SU-DHL-6 (cell line): ENCODE measurements around the gene AGR2.

Experiments used
- H2AFZ ChIP-seq: fragments of 200-600 bp; sonication (generic); 2 replicates; pipeline ENCODE4 v1.6.1; 2014; ENCODE audit warnings: low read depth, mild to moderate bottlenecking, moderate library complexity, mixed read lengths, antibody characterized with exemption, low read length; ENCODE audit not compliant: severe bottlenecking
- H3F3A ChIP-seq: fragments of 200-600 bp; shearing (Covaris generic); 2 replicates; pipeline ENCODE4 v1.6.0; 2016; ENCODE audit warnings: antibody characterized with exemption, mild to moderate bottlenecking; ENCODE audit not compliant: insufficient read depth
- H3K27ac ChIP-seq: fragments of 200-600 bp; sonication (generic); 2 replicates; pipeline ENCODE4 v1.5.1; 2016; ENCODE audit warnings: low read depth, mild to moderate bottlenecking, low read length, moderate library complexity, mixed read lengths
- H3K27me3 ChIP-seq: fragments of 200-600 bp; sonication (generic), shearing (Covaris generic); 2 replicates; pipeline ENCODE4 v1.6.0; 2014; ENCODE audit warnings: mild to moderate bottlenecking, low read length
- H3K36me3 ChIP-seq: fragments of 200-600 bp; sonication (generic); 2 replicates; pipeline ENCODE4 v1.6.1; 2014; ENCODE audit warnings: mild to moderate bottlenecking, low read length, mixed read lengths
- H3K4me2 ChIP-seq: fragments of 300-600, 200-600 bp; shearing (Covaris generic), sonication (generic); 2 replicates; pipeline ENCODE4 v1.6.0; 2014; ENCODE audit warnings: low read length, low read depth, mild to moderate bottlenecking; ENCODE audit not compliant: poor library complexity, severe bottlenecking
- H3K4me3 ChIP-seq: fragments of 200-600 bp; sonication (generic); 2 replicates; pipeline ENCODE4 v1.5.1; 2014; ENCODE audit warnings: antibody characterized with exemption, low read length, mild to moderate bottlenecking, mixed read lengths; ENCODE audit not compliant: insufficient read depth, poor library complexity, severe bottlenecking
- H3K79me2 ChIP-seq: fragments of 200-600 bp; sonication (generic); 2 replicates; pipeline ENCODE4 v1.6.1; 2014; ENCODE audit warnings: mild to moderate bottlenecking, low read length, moderate library complexity; ENCODE audit not compliant: insufficient read depth
- H3K9ac ChIP-seq: fragments of 200-600 bp; sonication (generic); 2 replicates; pipeline ENCODE4 v1.7.0; 2014; ENCODE audit warnings: mild to moderate bottlenecking, low read length
- H3K9me2 ChIP-seq: fragments of 200-600 bp; sonication (generic); replicated peaks from 2 replicates; pipeline ENCODE4 v1.6.1; 2014; ENCODE audit warnings: low read length; ENCODE audit not compliant: insufficient read depth
- H3K9me3 ChIP-seq: fragments of 200-600 bp; sonication (generic); 2 replicates; pipeline ENCODE4 v1.6.1; 2014; ENCODE audit warnings: low read length, mixed read lengths; ENCODE audit not compliant: insufficient read depth
- H4K20me1 ChIP-seq: fragments of 200-600 bp; sonication (generic); 2 replicates; pipeline ENCODE4 v1.6.1; 2014; ENCODE audit warnings: low read depth, mild to moderate bottlenecking, antibody characterized with exemption, low read length, moderate library complexity, mixed read lengths
- EZH2phosphoT487 ChIP-seq: fragments of 200-600 bp; sonication (generic), shearing (Covaris generic); conservative IDR thresholded peaks from 2 replicates; pipeline ENCODE4 v1.6.1; 2018; ENCODE audit warnings: mild to moderate bottlenecking, antibody characterized with exemption, low read length, moderate library complexity, mixed read lengths
- TF ChIP-seq, protein P1 (sequence below): fragments of 200-600 bp; sonication (generic); IDR thresholded peaks from one replicate; pipeline ENCODE4 v1.5.1; 2017; ENCODE audit warnings: antibody characterized with exemption, mild to moderate bottlenecking, low read length, moderate library complexity; ENCODE audit not compliant: insufficient read depth, poor library complexity, severe bottlenecking

The AGR2 gene

DNA sequence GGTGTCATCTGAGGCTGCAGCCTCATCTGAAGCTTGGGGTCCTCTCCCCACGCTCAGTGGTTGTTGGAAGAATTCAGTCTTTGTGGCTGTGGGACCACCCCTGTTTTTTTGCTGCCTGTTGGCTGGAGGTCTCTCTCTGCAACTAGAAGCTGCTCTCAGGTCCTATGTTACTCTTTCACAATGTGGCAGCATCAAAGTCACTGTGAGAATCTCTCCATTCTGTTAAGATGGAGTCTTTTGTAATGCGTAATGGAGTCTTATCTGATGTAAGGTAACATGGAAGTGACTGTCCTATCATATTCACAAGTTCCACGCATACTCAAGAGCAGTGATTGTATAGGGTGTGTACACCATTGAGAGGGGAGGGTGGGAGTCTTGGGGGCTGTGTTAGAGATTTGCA, 26.3 kb downstream of the AGR2 start:
- no peak overlapping the region for H3K9ac ChIP-seq
- H3K27ac ChIP-seq = no peak overlapping the region
- TF ChIP-seq, protein P1, sequence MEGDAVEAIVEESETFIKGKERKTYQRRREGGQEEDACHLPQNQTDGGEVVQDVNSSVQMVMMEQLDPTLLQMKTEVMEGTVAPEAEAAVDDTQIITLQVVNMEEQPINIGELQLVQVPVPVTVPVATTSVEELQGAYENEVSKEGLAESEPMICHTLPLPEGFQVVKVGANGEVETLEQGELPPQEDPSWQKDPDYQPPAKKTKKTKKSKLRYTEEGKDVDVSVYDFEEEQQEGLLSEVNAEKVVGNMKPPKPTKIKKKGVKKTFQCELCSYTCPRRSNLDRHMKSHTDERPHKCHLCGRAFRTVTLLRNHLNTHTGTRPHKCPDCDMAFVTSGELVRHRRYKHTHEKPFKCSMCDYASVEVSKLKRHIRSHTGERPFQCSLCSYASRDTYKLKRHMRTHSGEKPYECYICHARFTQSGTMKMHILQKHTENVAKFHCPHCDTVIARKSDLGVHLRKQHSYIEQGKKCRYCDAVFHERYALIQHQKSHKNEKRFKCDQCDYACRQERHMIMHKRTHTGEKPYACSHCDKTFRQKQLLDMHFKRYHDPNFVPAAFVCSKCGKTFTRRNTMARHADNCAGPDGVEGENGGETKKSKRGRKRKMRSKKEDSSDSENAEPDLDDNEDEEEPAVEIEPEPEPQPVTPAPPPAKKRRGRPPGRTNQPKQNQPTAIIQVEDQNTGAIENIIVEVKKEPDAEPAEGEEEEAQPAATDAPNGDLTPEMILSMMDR = no peak
- TF ChIP-seq EZH2phosphoT487 = no peak
- H3K36me3 ChIP-seq = no peaks in the 10 kb centered on the region
- H3K27me3 ChIP-seq = no peaks in the 10 kb centered on the region
- no peaks in the 10 kb centered on the region for H3K79me2 ChIP-seq
- H3F3A ChIP-seq = no peaks in the 10 kb centered on the region
- H4K20me1 ChIP-seq = no peaks in the 10 kb centered on the region
- no peak overlapping the region for H2AFZ ChIP-seq
- H3K4me3 ChIP-seq = no peak overlapping the region
- H3K9me2 ChIP-seq = no peaks in the 10 kb centered on the region
- H3K4me2 ChIP-seq = no peak overlapping the region
- H3K9me3 ChIP-seq = no peaks in the 10 kb centered on the region

DNA sequence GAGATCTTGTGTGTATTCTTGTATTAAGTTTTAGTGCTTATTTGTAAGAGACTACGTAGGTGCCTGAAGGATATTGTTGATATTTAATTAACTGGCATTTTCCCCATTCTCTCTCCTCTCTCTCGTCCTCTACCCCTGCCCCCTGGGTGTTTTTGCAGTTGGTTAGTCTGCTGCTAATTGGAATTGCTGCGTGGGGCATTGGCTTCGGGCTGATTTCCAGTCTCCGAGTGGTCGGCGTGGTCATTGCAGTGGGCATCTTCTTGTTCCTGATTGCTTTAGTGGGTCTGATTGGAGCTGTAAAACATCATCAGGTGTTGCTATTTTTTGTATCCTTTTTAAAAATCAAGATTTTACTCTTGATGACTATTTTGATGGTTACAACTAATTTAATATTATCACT, 28.7 kb downstream of the AGR2 start:
- Histone ChIP-seq H3K27ac (no peak overlapping the region), H3K79me2 (no peaks in the 10 kb centered on the region), H3K36me3 (no peaks in the 10 kb centered on the region), H3K4me2 (no peak overlapping the region), H2AFZ (no peak overlapping the region), H3K4me3 (no peak overlapping the region), H3K27me3 (no peaks in the 10 kb centered on the region), H3K9me3 (no peaks in the 10 kb centered on the region), H3F3A (no peaks in the 10 kb centered on the region), H3K9me2 (no peaks in the 10 kb centered on the region), H3K9ac (no peak overlapping the region), H4K20me1 (no peaks in the 10 kb centered on the region)
- TF ChIP-seq, protein P1 = no peak
- TF ChIP-seq EZH2phosphoT487 = no peak

DNA sequence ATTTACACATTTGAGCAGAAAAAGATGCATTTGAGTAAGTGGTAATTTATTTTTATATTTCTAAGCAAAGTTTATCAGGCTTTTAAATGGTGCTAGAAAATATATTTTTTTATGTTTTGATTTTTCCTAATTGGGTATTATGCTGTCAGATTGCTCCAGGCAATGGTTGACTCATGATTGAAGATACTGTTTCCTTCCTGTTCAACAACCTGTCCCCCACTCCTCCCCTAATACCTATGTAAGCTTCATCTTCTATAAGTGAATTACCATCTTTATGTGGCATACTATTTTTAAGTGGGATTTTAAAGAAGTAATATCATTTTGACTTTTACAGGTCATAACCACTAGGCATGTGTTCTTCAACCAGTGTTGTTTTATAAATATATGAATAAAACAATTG, 29.8 kb downstream of the AGR2 start:
- no peaks in the 10 kb centered on the region for H3K9me3 ChIP-seq
- H3K4me2 ChIP-seq = no peak overlapping the region
- no peaks in the 10 kb centered on the region for H3K9me2 ChIP-seq
- H3K79me2 ChIP-seq = no peaks in the 10 kb centered on the region
- no peaks in the 10 kb centered on the region for H3F3A ChIP-seq
- H3K9ac ChIP-seq = no peak overlapping the region
- no peak overlapping the region for H3K27ac ChIP-seq
- H3K27me3 ChIP-seq = no peaks in the 10 kb centered on the region
- H2AFZ ChIP-seq = no peak overlapping the region
- TF ChIP-seq EZH2phosphoT487 = no peak
- TF ChIP-seq, protein P1 = no peak
- H4K20me1 ChIP-seq = no peaks in the 10 kb centered on the region
- H3K4me3 ChIP-seq = no peak overlapping the region
- H3K36me3 ChIP-seq = no peaks in the 10 kb centered on the region

DNA sequence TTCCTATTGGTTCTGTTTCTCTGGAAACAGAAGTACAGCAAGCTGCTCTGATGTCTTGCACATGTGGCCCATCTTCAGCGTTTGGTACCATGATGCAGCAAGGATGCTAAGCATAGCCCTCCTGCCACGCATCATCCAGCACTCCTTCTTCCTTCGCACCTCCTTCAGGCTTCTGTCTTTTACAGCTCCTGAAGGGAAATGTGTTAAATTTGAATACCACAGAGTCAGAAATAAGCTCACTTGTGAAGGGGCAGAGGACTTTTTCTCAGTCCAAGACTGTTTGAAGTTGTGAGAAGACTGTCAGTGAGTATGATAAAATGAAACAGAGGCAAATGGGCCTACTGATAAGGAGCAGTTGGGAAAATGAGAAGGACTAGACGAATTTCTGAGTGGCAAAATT, 30.5 kb downstream of the AGR2 start:
- H3K9me2 ChIP-seq = no peaks in the 10 kb centered on the region
- H3K4me3 ChIP-seq = no peak overlapping the region
- no peak overlapping the region for H3K27ac ChIP-seq
- H4K20me1 ChIP-seq = no peaks in the 10 kb centered on the region
- no peak overlapping the region for H2AFZ ChIP-seq
- no peaks in the 10 kb centered on the region for H3F3A ChIP-seq
- H3K27me3 ChIP-seq = no peaks in the 10 kb centered on the region
- no peak for TF ChIP-seq EZH2phosphoT487
- TF ChIP-seq, protein P1 = no peak
- no peaks in the 10 kb centered on the region for H3K9me3 ChIP-seq
- no peaks in the 10 kb centered on the region for H3K36me3 ChIP-seq
- no peak overlapping the region for H3K9ac ChIP-seq
- H3K4me2 ChIP-seq = no peak overlapping the region
- no peaks in the 10 kb centered on the region for H3K79me2 ChIP-seq
